NCI-H2196 treated with DMSO at 0.1 percent for 48 hours (cell line): ENCODE measurements around the gene DENR.

Experiments used
- DNase-seq: peaks from one replicate; lab custom pipeline; 2025; ENCODE audit not compliant: unreplicated experiment; lab: John Stamatoyannopoulos, UW

The DENR gene

GRCh38 chr12:122819209-122819785 lies 66.7 kb downstream of the DENR start:
- DNase-seq: no peak

- no peak for DNase-seq
Observed at GRCh38 chr12:122820138-122820537, 67.5 kb downstream of the DENR start.
